Right atrium auricular region (tissue), 2 donors: ENCODE measurements around the gene BCL2. TPM values are rescaled to one million over a fixed set of nuclear protein-coding genes. Genes with fewer than 3 reads are reported as not detected.

ENCODE experiments used
- DNase-seq: peaks from one replicate; pipeline ENCODE4 v3.0.0-alpha.2; 2019; ENCODE audit warnings: low spot score
- H3K27ac ChIP-seq, 2 donors: fragments of 200-600 bp; sonication (generic); 1 replicate in 1 of 2; 2 replicates in 1 of 2; pipeline ENCODE4 v1.5.1; 2016 to 2019
- H3K27me3 ChIP-seq, 2 donors: fragments of 200-600 bp; sonication (generic); one replicate each; pipeline versions ENCODE4 v1.5.1 to v1.6.0; 2017 to 2019
- H3K36me3 ChIP-seq: fragments of 200-600 bp; sonication (generic); one replicate; pipeline ENCODE4 v1.5.1; 2016
- H3K4me1 ChIP-seq, 2 donors: fragments of 200-600 bp; sonication (generic); one replicate each; pipeline versions ENCODE4 v1.5.1 to v1.6.0; 2017 to 2019
- H3K4me3 ChIP-seq, 2 donors: fragments of 200-600 bp; sonication (generic); 1 replicate in 1 of 2; 2 replicates in 1 of 2; pipeline ENCODE4 v1.5.1; 2017 to 2019; ENCODE audit warnings: mild to moderate bottlenecking in 1 of 2, moderate library complexity in 1 of 2
- H3K9me3 ChIP-seq, 2 donors: fragments of 200-600 bp; sonication (generic); one replicate each; pipeline ENCODE4 v1.5.1; 2019
- CTCF ChIP-seq, 2 donors: fragments of 200-600 bp; sonication (generic); IDR thresholded peaks; one replicate each; pipeline ENCODE4 v1.5.1; 2019; ENCODE audit warnings: antibody characterized with exemption in 2 of 2
- total RNA-seq, 2 donors: library from RNA; depleted of rRNA; stranded (reverse); fragments of >200 nt; gene quantifications; one replicate each; pipeline ENCODE4 v1.1.0, GENCODE V29; 2016

Gene BCL2
- total RNA-seq, 2 donors from 2014 or later = 6.5 to 8.0 TPM

DNA sequence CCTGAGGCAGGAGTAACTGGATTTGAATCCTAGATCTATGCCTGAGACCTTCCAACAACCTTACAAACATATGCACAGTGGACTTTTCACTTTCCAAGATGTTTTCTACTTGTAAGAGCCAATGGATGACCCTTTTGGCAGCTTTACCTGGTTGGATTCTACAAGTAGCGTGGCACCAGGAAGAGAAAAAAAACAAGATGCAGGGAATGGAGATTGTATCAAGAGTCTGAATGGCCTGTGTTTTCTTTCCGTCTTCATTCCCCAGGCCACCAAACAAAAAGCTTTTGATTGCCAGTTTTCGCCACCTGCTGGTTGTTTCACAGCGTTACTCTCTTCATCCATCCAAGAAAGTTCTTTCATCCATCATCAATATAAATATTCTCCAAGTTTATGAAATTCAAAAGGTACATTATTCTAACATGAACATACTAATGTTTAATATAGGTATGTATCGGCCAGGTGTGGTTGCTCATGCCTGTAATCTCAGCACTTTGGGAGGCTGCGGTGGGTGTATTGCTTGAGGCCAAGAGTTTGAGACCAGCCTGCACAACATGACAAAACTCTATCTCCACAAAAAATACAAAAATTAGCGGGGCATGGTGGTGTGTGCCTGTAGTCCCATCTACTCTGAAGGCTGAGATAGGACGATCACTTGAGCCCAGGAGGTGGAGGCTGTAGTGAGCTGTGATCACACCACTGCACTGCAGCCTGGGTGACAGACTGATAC lies 3.5 kb upstream of the BCL2 start:
- DNase-seq = no peak
- no peaks in the 10 kb centered on the region for H3K9me3 ChIP-seq
- H3K27ac ChIP-seq = peak overlapping the region; percentile 34 to 47
- H3K4me3 ChIP-seq = no peak overlapping the region
- H3K27me3 ChIP-seq = no peaks in the 10 kb centered on the region
- no peaks in the 10 kb centered on the region for H3K36me3 ChIP-seq
- H3K4me1 ChIP-seq = peaks cover 0 to 24% of the 10 kb centered on the region in 2 donors
- TF ChIP-seq CTCF (IDR thresholded peaks at IDR 0.05) = peak; percentile 60 to 82

GRCh38 chr18:63322206-63322605 lies 2.6 kb upstream of the BCL2 start:
- no peak for DNase-seq
- H3K4me1 ChIP-seq = peaks cover 0 to 32% of the 10 kb centered on the region in 2 donors
- H3K27ac ChIP-seq = peak overlapping the region; percentile 34 to 47
- no peaks in the 10 kb centered on the region for H3K27me3 ChIP-seq
- TF ChIP-seq CTCF (IDR thresholded peaks at IDR 0.05) = no peak
- H3K36me3 ChIP-seq = no peaks in the 10 kb centered on the region
- H3K4me3 ChIP-seq = no peak overlapping the region
- H3K9me3 ChIP-seq = no peaks in the 10 kb centered on the region

DNA sequence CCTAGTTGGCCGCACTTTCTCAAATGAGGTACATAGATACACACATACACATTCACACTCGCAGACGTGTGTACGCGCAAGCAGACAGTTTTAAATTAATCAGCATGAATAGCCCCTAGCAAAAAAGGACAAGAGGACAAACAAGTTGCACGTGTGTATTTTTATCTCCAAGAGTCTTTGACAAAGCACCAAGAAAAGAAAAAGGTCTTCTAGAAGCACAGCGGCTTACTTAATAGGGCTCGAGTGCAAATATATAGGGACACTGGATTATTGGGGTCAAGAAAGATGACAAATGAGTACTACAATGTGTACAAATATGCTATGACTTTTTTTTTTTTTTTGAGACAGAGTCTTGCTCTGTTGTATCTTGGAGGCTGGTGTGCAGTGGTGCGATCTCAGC lies 1.7 kb upstream of the BCL2 start:
- Histone ChIP-seq H3K27me3 (no peaks in the 10 kb centered on the region), H3K36me3 (no peaks in the 10 kb centered on the region), H3K4me3 (no peak overlapping the region), H3K27ac (peak overlapping the region in 1 of 2 donors; percentile 89), H3K4me1 (peaks cover 0 to 40% of the 10 kb centered on the region in 2 donors), H3K9me3 (no peaks in the 10 kb centered on the region)
- DNase-seq = no peak
- no peak for TF ChIP-seq CTCF (IDR thresholded peaks at IDR 0.05)

- peak overlapping the region; percentile 74 to 75 for H3K4me3 ChIP-seq
- no peak for DNase-seq
- H3K27me3 ChIP-seq = no peaks in the 10 kb centered on the region
- TF ChIP-seq CTCF (IDR thresholded peaks at IDR 0.05) = no peak
- no peaks in the 10 kb centered on the region for H3K36me3 ChIP-seq
- peaks cover 0 to 40% of the 10 kb centered on the region in 2 donors for H3K4me1 ChIP-seq
- peak overlapping the region; percentile 89 for H3K27ac ChIP-seq
- H3K9me3 ChIP-seq = no peaks in the 10 kb centered on the region
Measured at GRCh38 chr18:63320975-63321265, 1.4 kb upstream of the BCL2 start.

DNA sequence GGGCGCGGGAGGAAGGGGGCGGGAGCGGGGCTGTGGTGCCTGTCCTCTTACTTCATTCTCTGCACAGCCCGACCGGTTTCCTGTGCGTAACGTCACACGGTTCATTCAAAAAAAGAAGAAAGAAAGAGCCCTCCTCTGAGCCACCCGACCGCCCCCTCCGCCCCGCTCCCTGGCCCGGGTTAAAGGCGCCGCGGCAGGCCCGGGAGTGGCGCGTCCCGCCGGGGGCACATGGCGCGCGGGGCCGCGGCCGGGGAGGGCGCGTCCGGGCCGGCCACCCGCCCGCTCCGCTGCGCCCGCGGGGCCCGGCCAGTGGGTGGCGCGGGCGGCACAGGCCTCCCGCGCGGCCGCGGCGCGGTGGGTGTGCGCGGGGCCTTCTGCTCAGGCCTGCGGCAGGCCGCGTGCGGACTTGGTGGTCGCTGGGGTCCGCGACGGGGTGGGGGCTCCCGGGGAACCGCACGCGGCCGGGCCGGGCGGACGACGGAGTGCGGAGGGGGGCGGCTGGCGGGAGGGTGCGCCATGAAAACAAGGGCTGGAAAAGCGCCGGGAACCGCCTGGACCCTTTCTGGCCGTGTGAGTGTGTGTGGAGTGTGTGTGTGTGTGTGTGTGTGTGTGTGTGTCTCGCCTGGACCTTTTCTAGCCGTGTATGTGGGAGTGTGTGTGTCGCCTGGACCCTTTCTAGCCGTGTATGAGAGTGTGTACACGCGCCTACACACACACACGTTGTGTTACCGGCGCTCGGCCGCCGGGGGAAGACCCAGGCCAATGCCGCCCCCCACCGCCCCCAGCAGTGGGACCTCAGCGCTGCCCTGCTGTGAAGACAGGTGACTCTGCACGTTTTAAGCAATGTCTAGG lies 780 bp upstream of the BCL2 start:
- Histone ChIP-seq H3K9me3 (no peaks in the 10 kb centered on the region), H3K36me3 (no peaks in the 10 kb centered on the region), H3K4me3 (peak overlapping the region; percentile 74 to 75), H3K4me1 (peaks cover 0 to 40% of the 10 kb centered on the region in 2 donors), H3K27ac (peak overlapping the region; percentile 89), H3K27me3 (no peaks in the 10 kb centered on the region)
- DNase-seq = peak; percentile 83
- TF ChIP-seq CTCF (IDR thresholded peaks at IDR 0.05) = no peak
